Stomach (tissue), 4 donors: ENCODE data around the gene IFI27L1.

Experiments used
- CTCF ChIP-seq, 7 experiments: fragments of 450-650 bp in 4 of 7; fragments of 200-600 bp in 3 of 7; sonication (generic) in 3 of 7; IDR thresholded peaks; one replicate each; pipeline ENCODE4 v1.5.1; 2016 to 2019; ENCODE audit warnings: antibody characterized with exemption in 7 of 7, control low read depth in 2 of 7, mild to moderate bottlenecking in 1 of 7
- POLR2A ChIP-seq, 4 donors: fragments of 450-650 bp; IDR thresholded peaks; one replicate each; pipeline ENCODE4 v1.6.1; 2016; ENCODE audit warnings: antibody characterized with exemption in 4 of 4, control low read depth in 2 of 4, mild to moderate bottlenecking in 1 of 4, moderate library complexity in 1 of 4

- TF ChIP-seq CTCF (IDR thresholded peaks at IDR 0.05): no peak
- no peak for TF ChIP-seq POLR2A (IDR thresholded peaks at IDR 0.05)
Observed at GRCh38 chr14:94123868-94124267, 42.8 kb downstream of the IFI27L1 start.
